Left lung (tissue), 10 donors: ENCODE measurements around the gene IWS1. TPM values are rescaled to one million over a fixed set of nuclear protein-coding genes. Genes with fewer than 3 reads are reported as not detected.

Source experiments
- ATAC-seq: fragments of 200-7000 bp; cut with Tn5 transposase; one replicate; pipeline ENCODE4 v1.9.1; 2020; ENCODE audit warnings: moderate library complexity
- DNase-seq, 4 donors: peaks; one replicate each; pipeline ENCODE4 v3.0.0-alpha.2; 2013 to 2020
- H3K27ac ChIP-seq, 2 donors: fragments of 200-600 bp; sonication (generic) in 1 of 2; one replicate each; pipeline versions ENCODE4 v1.5.0 to v1.8.0; 2020 to 2021
- H3K27me3 ChIP-seq, 2 donors: fragments of 200-600 bp; sonication (generic) in 1 of 2; one replicate each; pipeline versions ENCODE4 v1.5.0 to v1.8.0; 2020 to 2021
- H3K36me3 ChIP-seq, 2 donors: fragments of 200-600 bp; sonication (generic) in 1 of 2; one replicate each; pipeline versions ENCODE4 v1.5.0 to v1.8.0; 2020 to 2021
- H3K4me1 ChIP-seq, 2 donors: fragments of 200-600 bp; one replicate each; pipeline ENCODE4 v1.8.0; 2021
- H3K4me3 ChIP-seq, 2 donors: fragments of 200-600 bp; sonication (generic) in 1 of 2; one replicate each; pipeline versions ENCODE4 v1.5.0 to v1.8.0; 2020 to 2021; ENCODE audit warnings: mild to moderate bottlenecking in 1 of 2
- H3K9me3 ChIP-seq, 2 donors: fragments of 200-600 bp; sonication (generic) in 1 of 2; one replicate each; pipeline versions ENCODE4 v1.5.0 to v1.8.0; 2020 to 2021
- intact Hi-C, 2 donors: fragments of 100-400 bp; cut with DNase I; formaldehyde crosslinking; loops; one replicate each; pipeline versions ENCODE4 v1.11.2 to v1.14.2; 2022
- polyA plus RNA-seq, 6 donors: library from polyadenylated mRNA; unstranded; fragments of 120-200 nt; gene quantifications; one replicate each; pipeline ENCODE4 v1.2.1, GENCODE V29; 2013; ENCODE audit not compliant: insufficient read length in 6 of 6
- total RNA-seq, 2 donors: library from RNA; stranded (reverse); fragmentation: NEBNext Ultra II Directional; extraction: Animal tissue kit (Norgen Biotek cat#: 25700); gene quantifications; one replicate each; pipeline ENCODE4 v1.2.1, GENCODE V29; 2021
- TF ChIP-seq, protein P1 (sequence below), 2 donors: fragments of 200-600 bp; sonication (generic) in 1 of 2; IDR thresholded peaks; one replicate each; pipeline versions ENCODE4 v1.5.0 to v1.8.0; 2021; ENCODE audit warnings: antibody characterized with exemption in 2 of 2
- donor health status: DM: no; HTN: yes; CAD: no.
- donor health status: DM: no; HTN: no; CAD: no.

Gene IWS1
- total and polyA plus RNA-seq, 8 donors: 37.2 to 72.9 (median 67.5) TPM

DNA sequence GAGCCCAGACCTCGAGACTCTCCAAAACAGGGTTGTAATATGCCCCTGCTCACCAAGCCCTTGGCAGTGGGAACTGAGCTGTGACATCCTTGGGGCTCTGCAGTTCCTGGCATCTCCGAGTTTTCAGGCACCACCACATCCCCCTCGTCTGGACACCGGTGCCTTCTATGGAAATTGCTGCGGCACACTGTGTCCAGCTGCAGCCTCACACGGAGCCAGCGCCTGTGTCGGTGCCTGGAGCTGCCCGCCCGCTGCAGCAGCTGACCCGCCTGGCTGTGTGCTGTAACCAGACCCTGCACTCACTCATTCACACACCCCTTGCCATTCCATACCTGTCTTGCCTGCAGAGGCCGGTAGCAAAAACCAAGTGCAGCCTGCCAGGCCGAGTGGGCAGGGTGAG, 11.8 kb downstream of the IWS1 start:
- DNase-seq: no peak
- Histone ChIP-seq H3K27ac (peak overlapping the region; percentile 62 to 73), H3K36me3 (peaks cover 0 to 43% of the 10 kb centered on the region in 2 donors), H3K9me3 (no peaks in the 10 kb centered on the region), H3K27me3 (no peaks in the 10 kb centered on the region), H3K4me1 (peaks cover 14 to 64% of the 10 kb centered on the region in 2 donors), H3K4me3 (no peak overlapping the region)
- TF ChIP-seq, protein P1, sequence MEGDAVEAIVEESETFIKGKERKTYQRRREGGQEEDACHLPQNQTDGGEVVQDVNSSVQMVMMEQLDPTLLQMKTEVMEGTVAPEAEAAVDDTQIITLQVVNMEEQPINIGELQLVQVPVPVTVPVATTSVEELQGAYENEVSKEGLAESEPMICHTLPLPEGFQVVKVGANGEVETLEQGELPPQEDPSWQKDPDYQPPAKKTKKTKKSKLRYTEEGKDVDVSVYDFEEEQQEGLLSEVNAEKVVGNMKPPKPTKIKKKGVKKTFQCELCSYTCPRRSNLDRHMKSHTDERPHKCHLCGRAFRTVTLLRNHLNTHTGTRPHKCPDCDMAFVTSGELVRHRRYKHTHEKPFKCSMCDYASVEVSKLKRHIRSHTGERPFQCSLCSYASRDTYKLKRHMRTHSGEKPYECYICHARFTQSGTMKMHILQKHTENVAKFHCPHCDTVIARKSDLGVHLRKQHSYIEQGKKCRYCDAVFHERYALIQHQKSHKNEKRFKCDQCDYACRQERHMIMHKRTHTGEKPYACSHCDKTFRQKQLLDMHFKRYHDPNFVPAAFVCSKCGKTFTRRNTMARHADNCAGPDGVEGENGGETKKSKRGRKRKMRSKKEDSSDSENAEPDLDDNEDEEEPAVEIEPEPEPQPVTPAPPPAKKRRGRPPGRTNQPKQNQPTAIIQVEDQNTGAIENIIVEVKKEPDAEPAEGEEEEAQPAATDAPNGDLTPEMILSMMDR (IDR thresholded peaks at IDR 0.05): no peak
- intact Hi-C loops: no loop called here
- no peak for ATAC-seq

DNA sequence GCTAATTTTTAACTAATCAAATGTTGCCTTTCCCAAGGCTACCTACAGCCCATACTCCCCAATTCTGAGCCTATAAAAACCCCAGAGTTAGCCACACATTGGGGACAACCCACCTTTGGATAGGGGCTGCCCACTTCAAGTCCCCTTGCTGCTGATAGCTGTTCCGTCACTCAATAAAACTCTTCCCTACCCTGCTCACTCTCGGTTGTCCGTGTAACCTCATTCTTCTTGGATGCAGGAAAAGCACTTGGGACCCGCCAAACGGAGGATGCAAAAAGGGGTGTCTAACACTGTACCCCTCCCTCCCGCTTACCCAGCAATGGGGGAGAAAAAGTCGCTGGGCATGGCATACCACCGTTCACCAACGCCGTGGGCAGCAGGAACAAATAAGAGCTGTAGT, 12.2 kb downstream of the IWS1 start:
- no peak for DNase-seq
- intact Hi-C loops: no loop called here

DNA sequence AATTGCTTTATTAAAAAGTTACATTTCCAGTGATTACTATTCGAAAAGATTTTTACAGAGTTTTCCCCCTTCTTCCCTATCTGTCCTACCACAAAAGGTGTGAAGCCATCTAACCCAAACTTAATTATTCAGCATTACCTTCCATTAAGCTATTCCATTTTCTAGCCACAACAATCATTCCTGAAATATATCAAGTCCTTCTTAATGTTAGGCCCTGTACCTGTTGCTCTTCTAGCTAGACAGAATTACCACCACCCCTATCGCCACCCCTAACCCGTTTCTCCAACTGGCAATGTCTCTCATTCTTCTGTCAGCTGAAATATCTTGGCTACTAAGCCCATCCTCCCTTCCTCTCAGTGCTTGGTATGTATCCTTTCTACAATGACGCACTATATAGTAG, 13.9 kb downstream of the IWS1 start:
- TF ChIP-seq, protein P1 (IDR thresholded peaks at IDR 0.05): no peak
- H3K4me1 ChIP-seq: peaks cover 33 to 86% of the 10 kb centered on the region in 2 donors
- no peaks in the 10 kb centered on the region for H3K9me3 ChIP-seq
- H3K27me3 ChIP-seq: no peaks in the 10 kb centered on the region
- no peak for DNase-seq
- H3K4me3 ChIP-seq: no peak overlapping the region
- no peak for ATAC-seq
- peak overlapping the region in 1 of 2 donors; percentile 41 for H3K27ac ChIP-seq
- intact Hi-C loops: no loop called here
- H3K36me3 ChIP-seq: peaks cover 0 to 25% of the 10 kb centered on the region in 2 donors

More for the DNA sequence above, 12.2 kb downstream of the IWS1 start:
- no peak overlapping the region for H3K4me3 ChIP-seq
- H3K27ac ChIP-seq: no peak overlapping the region
- no peak for ATAC-seq
- peaks cover 0 to 41% of the 10 kb centered on the region in 2 donors for H3K36me3 ChIP-seq
- H3K9me3 ChIP-seq: no peaks in the 10 kb centered on the region
- no peaks in the 10 kb centered on the region for H3K27me3 ChIP-seq
- peaks cover 17 to 68% of the 10 kb centered on the region in 2 donors for H3K4me1 ChIP-seq
- TF ChIP-seq, protein P1 (IDR thresholded peaks at IDR 0.05): no peak

DNA sequence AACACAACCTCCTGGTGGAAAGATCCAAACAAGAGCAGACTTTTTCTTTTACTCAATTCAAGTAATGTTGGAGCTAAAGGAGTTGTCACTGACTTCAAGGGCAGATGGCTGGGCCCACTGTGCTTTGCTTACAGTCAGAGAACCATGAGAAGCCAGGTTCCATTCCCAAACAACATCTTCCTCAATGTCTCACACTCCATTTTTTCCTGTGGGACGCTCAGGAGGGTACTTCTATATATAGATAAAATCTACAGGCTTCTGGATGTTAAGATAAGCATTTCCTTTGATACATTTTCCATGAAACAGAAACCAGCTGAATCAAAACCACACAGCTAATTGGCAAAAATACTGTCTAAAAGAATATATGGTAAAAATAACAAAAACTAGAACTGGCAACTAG, 14.4 kb downstream of the IWS1 start:
- H3K27me3 ChIP-seq: no peaks in the 10 kb centered on the region
- TF ChIP-seq, protein P1 (IDR thresholded peaks at IDR 0.05): no peak
- intact Hi-C loops: no loop called here
- peak overlapping the region in 1 of 2 donors; percentile 41 for H3K27ac ChIP-seq
- peaks cover 0 to 22% of the 10 kb centered on the region in 2 donors for H3K36me3 ChIP-seq
- H3K4me3 ChIP-seq: no peak overlapping the region
- DNase-seq (no peak), ATAC-seq (no peak)
- H3K4me1 ChIP-seq: peaks cover 37 to 90% of the 10 kb centered on the region in 2 donors
- no peaks in the 10 kb centered on the region for H3K9me3 ChIP-seq

DNA sequence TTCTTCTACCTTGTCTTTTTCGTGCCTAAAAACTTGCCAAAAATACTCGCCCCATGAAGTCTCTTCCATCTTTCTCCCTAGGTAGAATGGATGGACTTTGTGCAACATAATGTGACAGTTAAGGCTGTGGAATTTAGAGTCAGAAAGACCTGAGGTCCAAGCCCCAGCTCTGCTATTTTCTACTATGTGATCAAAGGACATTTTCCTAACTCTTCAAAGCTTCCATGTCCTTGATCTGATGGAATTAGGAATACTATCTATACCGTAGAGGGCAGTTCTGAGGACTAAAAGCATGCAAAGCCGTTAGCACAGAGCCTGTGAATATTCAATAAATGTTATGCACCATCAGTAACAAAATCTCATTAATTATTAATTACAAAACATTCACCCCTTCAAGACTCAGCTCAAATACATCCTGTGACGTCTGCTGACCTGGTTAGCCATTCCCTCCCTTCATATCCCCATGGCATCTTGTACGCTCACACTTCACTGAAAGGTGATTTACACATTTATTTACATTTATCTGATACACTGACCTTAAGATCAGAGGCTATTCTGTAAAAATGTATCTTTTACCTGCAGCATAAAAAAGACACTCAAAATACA, 15.1 kb downstream of the IWS1 start:
- Histone ChIP-seq H3K4me1 (peaks cover 34 to 92% of the 10 kb centered on the region in 2 donors), H3K4me3 (no peak overlapping the region), H3K27me3 (no peaks in the 10 kb centered on the region), H3K36me3 (peaks cover 0 to 20% of the 10 kb centered on the region in 2 donors), H3K9me3 (no peaks in the 10 kb centered on the region), H3K27ac (no peak overlapping the region)
- ATAC-seq: no peak
- TF ChIP-seq, protein P1 (IDR thresholded peaks at IDR 0.05): no peak
- intact Hi-C loops: no loop called here
- DNase-seq: no peak
